Measurements from ENCODE around the gene TFPI2. TPM values are rescaled to one million over a fixed set of nuclear protein-coding genes. Genes with fewer than 3 reads are reported as not detected.

The TFPI2 gene
- polyA plus RNA-seq, 4 donors, result 7.8 to 18.0 (median 14.3) TPM

DNA sequence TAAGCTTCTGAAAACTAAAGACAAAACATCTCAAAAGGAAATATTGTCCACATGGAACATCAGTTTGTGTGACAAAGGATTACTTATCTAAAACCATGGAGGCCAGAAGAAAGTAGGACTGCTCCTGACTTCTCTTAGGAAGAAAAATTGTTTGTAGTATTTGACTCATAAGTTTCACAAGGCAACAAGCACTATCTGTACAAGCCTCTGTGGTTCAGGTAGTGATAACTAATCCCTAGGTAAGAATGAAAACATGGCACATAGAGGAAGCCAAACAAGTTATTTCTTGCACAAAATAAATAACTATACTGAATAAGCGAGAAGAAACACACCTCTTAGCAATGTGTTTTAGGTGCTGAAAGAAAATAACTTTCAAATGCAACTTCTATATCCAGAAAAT lies 30.3 kb downstream of the TFPI2 start:
- DNase-seq (ENCODE audit: low read depth in 4 of 4, low spot score in 3 of 4), result no peak

- DNase-seq (ENCODE audit: low read depth in 4 of 4, low spot score in 3 of 4), result no peak
Observed at GRCh38 chr7:93858857-93859256, 31.7 kb downstream of the TFPI2 start.

GRCh38 chr7:93856323-93856722 lies 34.2 kb downstream of the TFPI2 start:
- no peak for DNase-seq (ENCODE audit: low read depth in 4 of 4, low spot score in 3 of 4)

GRCh38 chr7:93855797-93856196 lies 34.8 kb downstream of the TFPI2 start:
- no peak for DNase-seq (ENCODE audit: low read depth in 4 of 4, low spot score in 3 of 4)

DNA sequence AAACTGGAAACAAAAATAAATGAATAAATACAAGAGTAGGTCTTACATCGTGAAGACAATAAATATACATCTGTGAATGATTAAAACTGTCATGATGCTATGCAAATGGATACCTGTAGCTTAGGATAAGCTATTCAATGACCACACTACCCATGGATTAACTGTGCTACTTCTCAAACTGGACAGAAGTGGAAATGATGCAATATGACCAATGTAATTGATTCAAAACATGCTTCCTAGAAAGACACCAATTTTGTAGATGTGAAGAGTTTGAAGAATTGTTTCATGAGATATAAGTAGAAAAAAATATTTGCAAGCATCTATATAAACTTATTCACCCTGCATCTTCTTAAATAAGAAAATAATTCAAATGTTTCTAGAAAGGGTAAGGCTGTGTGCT lies 36.1 kb downstream of the TFPI2 start:
- DNase-seq (ENCODE audit: low read depth in 4 of 4, low spot score in 3 of 4), result no peak

DNA sequence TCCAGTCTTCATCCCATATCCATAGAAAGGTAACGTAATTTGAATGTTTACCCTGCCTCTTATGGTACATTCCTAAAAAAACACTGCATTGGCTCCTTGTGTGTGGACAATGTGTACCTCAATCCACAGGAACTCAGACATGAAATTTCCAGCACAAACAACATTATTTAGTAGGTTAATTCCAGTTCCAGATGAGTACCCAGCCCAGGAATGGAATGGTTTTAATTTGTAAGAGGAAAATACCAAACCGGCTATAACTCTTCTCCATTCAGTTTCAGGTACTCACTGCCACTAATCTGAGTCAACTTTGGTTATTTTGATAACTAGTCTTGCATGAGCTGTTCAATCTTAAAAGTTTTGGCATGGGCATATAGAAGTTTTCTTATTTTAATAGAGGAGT lies 39.0 kb downstream of the TFPI2 start:
- no peak for DNase-seq (ENCODE audit: low read depth in 4 of 4, low spot score in 3 of 4)

DNA sequence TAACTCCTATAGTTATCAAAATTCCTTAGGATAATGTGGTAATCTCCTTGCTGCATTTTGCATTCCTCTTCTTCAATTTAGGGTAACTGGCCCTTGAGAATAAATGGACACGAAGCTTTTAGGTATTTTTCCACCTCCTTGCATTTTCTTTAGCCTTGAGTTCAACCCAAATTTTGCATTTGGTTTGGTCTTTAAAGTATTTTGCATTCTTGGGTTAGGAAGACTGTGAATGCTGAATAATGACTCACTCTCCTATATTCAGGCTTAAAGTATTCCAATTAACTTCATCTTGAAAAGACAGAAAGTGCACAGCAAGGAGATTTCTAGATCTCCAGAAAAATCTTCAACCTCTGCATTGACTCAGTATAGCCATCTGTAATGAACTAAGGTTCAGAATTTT lies 47.3 kb downstream of the TFPI2 start:
- no peak for DNase-seq (ENCODE audit: low read depth in 4 of 4, low spot score in 3 of 4)

GRCh38 chr7:93838966-93839365 lies 51.6 kb downstream of the TFPI2 start:
- no peak for DNase-seq (ENCODE audit: low read depth in 4 of 4, low spot score in 3 of 4)

GRCh38 chr7:93837245-93837644 lies 53.3 kb downstream of the TFPI2 start:
- no peak for DNase-seq (ENCODE audit: low read depth in 4 of 4, low spot score in 3 of 4)

GRCh38 chr7:93836116-93836515 lies 54.4 kb downstream of the TFPI2 start:
- DNase-seq (ENCODE audit: low read depth in 4 of 4, low spot score in 3 of 4), result no peak

DNA sequence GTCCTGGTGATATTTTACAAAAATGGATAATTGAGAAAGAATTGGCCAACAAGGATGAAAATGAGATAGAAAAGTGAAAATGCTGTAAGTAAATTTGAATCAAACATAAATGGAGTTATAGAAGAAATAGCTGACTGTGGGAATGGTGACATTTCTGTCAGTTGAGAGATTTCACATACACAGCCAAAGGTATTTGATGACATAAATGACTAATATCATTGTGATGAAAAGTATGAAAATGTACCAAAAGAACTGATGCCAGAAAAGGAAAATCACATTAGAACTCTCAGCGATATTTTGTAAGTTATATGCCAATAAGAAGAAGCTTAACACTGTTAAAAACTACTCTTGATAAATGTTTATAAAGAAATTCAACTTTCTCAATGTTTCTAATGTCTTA lies 54.9 kb downstream of the TFPI2 start:
- DNase-seq (ENCODE audit: low read depth in 4 of 4, low spot score in 3 of 4), result no peak

Other genes with a start within 250 kb of the TFPI2 start
- gene GNGT1, start 15.8 kb upstream of the TFPI2 start, polyA plus RNA-seq (ENCODE audit: insufficient read length in 4 of 4), result under 1 TPM in 1 of 4 donors, not detected in 3; 0.26 TPM
- gene GNG11, start 31.0 kb upstream of the TFPI2 start, polyA plus RNA-seq (ENCODE audit: insufficient read length in 4 of 4), result 10 to 100 TPM; 32.2 to 57.7 (median 39.6) TPM
- 10 to 100 TPM; 41.3 to 65.2 (median 47.3) TPM for gene BET1, start 113.6 kb upstream of the TFPI2 start, polyA plus RNA-seq (ENCODE audit: insufficient read length in 4 of 4)

Measured in left renal pelvis (tissue), 4 donors.